Ectodermal cell (in vitro differentiated cells): ENCODE measurements around the gene SLC38A11.

Experiments used
- H3K27ac ChIP-seq: 2 replicates; pipeline ENCODE4 v1.7.0; 2013; ENCODE audit warnings: mild to moderate bottlenecking, low read depth, low read length; ENCODE audit not compliant: insufficient read depth, poor library complexity, severe bottlenecking
- H3K27me3 ChIP-seq: 2 replicates; pipeline ENCODE4 v1.7.0; 2013; ENCODE audit warnings: mild to moderate bottlenecking, low read length; ENCODE audit not compliant: insufficient read depth, control insufficient read depth, poor library complexity, severe bottlenecking
- H3K36me3 ChIP-seq: one replicate; pipeline ENCODE4 v1.7.0; 2013; ENCODE audit warnings: low read length; ENCODE audit not compliant: control insufficient read depth, insufficient read depth
- H3K4me1 ChIP-seq: one replicate; pipeline ENCODE4 v1.7.0; 2013; ENCODE audit warnings: low read length; ENCODE audit not compliant: control insufficient read depth, insufficient read depth
- H3K4me3 ChIP-seq: 2 replicates; pipeline ENCODE4 v1.7.0; 2013; ENCODE audit warnings: low read depth, low read length, control low read depth; ENCODE audit not compliant: insufficient read depth
- H3K9me3 ChIP-seq: 2 replicates; pipeline ENCODE4 v1.7.0; 2013; ENCODE audit warnings: mild to moderate bottlenecking, low read length, moderate library complexity; ENCODE audit not compliant: control insufficient read depth
- WGBS, 2 experiments: methylation state at CpG; one replicate each; pipeline ENCODE4 v1.1.7; 2013; ENCODE audit warnings: missing lambda C conversion rate in 2 of 2; 5-methylcytosine and 5-hydroxymethylcytosine counted together

The SLC38A11 gene

DNA sequence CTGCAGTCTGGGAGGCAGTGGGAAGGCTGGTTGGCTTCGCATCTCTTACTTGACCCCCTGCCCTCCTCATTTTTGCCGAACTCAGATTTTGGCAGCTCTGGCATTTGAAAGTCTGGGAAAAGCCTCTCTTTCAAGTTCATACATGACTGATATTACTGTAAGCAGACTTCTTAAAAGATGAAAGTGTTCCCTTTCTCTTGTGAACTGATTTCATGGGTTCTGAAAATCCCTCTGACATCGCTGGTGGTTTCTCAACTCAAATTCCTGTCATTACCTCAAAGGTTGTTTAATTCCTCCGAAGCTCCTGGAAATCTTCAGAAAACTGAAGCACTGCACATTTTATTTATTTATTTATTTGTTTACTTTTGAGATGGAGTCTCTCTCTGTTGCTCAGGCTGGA is 16.9 kb upstream of the SLC38A11 start:
- WGBS, 2 experiments = 87 to 92% methylated on average over 4 of the region's 4 CpGs
- H3K27me3 ChIP-seq = no peaks in the 10 kb centered on the region
- H3K9me3 ChIP-seq = no peaks in the 10 kb centered on the region
- H3K36me3 ChIP-seq = no peaks in the 10 kb centered on the region
- no peak overlapping the region for H3K4me3 ChIP-seq
- H3K4me1 ChIP-seq = no peaks in the 10 kb centered on the region
- H3K27ac ChIP-seq = no peak overlapping the region

DNA sequence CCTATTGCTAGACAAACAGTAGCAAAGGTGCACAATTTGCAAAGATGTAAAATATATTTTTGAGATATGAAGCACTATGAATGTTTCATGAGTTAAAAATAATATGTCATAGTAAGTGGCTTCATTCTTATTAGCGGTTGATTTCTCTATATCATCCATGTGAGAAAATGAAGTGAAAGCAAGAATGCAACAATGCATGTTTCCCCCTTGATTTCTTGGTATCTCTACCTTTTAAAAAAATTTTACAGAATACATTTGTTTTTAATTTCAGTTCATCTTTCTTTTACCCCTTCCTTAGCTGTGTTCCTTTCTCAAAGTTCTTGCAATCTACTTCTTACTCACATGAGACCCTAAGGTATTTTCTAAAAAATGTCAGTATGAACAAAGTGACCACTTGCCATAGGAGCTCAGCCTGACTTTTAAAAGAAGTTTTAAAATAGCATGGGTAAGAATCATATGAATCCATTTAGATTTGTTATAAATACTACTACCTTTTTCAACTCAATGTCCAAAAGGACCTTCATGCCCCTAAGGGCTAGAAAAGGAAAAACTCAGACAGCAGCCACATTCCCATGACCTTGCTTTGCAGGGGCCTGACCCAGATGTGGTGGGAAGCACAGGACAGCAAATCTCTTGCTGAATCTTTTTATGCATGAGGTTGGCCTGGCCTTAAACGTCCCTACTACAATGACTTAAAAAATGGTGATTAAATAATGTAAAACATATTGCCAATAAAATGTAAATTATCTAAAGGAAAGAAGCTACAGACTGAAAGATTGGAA is 14.8 kb upstream of the SLC38A11 start:
- WGBS, 2 experiments = 100% methylated on average over 1 of the region's 2 CpGs
- Histone ChIP-seq H3K4me1 (peaks cover 4% of the 10 kb centered on the region), H3K36me3 (no peaks in the 10 kb centered on the region), H3K27me3 (no peaks in the 10 kb centered on the region), H3K9me3 (no peaks in the 10 kb centered on the region), H3K27ac (no peak overlapping the region), H3K4me3 (no peak overlapping the region)

DNA sequence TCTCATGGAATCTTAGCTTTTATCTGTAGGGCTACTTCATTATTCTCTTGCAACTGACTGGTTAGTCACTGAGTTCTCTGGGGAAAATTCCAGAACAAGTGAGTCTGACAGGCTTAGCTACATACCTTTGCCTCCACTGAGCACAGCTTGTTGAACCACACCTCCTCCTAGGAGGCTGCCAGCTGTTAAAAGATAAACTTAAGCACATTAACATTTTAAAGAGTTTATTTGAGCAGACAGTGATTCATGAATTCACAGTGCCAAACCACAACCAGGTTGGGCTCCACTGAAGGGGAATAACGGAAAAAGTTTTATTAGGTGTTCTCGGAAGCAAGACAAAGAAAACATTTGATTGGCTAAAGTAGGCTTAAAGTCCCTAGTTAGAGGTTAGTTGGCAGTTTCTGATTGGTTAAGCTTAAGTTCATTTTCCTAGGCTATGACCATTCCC is 12.5 kb upstream of the SLC38A11 start:
- 85 to 91% methylated on average over 2 of the region's 2 CpGs for WGBS, 2 experiments
- Histone ChIP-seq H3K4me1 (peaks cover 4% of the 10 kb centered on the region), H3K36me3 (no peaks in the 10 kb centered on the region), H3K4me3 (no peak overlapping the region), H3K27ac (peak overlapping the region; percentile 16), H3K9me3 (no peaks in the 10 kb centered on the region), H3K27me3 (no peaks in the 10 kb centered on the region)

DNA sequence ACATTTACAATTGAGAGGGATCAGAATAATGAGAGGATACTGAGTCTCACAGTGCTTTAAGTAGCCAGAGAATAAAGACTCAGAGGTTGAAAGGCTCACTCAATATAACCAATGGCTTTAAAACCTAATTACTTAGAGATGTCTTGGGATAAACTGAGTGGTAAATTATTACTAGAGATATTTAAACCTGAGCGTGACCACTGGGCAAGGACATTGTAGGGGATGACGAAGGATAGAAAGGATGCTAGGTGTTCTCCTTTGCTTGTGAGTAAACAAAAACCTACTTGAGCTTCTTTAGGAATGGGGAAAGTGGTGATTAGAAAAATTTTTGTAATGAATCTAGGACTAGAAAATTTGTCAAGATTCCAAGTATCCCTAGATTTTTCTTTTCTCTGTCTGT is 12.0 kb upstream of the SLC38A11 start:
- H3K27me3 ChIP-seq = no peaks in the 10 kb centered on the region
- 87 to 97% methylated on average over 2 of the region's 2 CpGs for WGBS, 2 experiments
- peaks cover 4% of the 10 kb centered on the region for H3K4me1 ChIP-seq
- H3K27ac ChIP-seq = peak overlapping the region; percentile 36
- H3K9me3 ChIP-seq = no peaks in the 10 kb centered on the region
- H3K4me3 ChIP-seq = no peak overlapping the region
- no peaks in the 10 kb centered on the region for H3K36me3 ChIP-seq

DNA sequence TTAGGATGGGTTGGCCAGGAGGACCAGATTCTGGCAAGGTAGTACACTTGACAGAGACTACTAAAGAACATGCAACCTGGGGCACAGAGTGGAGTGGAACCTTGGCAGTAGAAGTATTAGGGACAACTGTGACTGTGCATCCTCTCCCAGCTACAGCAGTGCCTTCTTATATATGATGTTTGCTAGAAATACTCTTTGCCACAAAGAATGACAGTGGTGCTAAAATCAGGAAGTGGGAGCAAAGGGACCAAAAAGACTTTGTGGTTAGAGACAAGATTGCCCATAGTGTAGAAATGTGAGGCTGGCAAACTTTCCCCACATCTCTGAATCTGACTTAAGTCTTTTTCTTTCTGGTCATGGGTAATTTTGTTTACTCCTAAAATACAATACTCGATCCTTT is 9.4 kb upstream of the SLC38A11 start:
- Histone ChIP-seq H3K27ac (no peak overlapping the region), H3K9me3 (no peaks in the 10 kb centered on the region), H3K4me1 (peaks cover 4% of the 10 kb centered on the region), H3K27me3 (no peaks in the 10 kb centered on the region), H3K36me3 (no peaks in the 10 kb centered on the region), H3K4me3 (no peak overlapping the region)
- 100% methylated on average over 1 of the region's 1 CpG; no CpG with 5 or more reads in 1 of the 2 experiments for WGBS, 2 experiments

DNA sequence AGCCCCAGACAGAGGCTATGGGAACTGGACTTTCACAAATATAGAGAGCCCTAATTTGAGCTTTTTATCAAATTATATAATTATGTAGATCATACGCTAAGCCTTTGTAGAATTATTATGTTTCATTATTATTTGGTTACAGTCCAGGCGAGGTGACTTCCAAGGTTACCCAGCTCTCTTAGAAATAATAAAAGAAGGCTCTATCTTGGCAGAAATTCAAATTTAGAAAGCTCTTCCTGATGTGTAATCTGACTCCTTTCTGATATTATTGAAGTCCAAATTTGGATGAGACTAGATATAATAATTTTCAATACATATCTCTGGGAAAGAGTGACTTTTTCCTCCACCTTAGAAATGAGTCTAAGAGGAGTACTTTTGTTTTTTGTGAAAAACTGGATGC is 4.8 kb upstream of the SLC38A11 start:
- Histone ChIP-seq H3K4me1 (no peaks in the 10 kb centered on the region), H3K27ac (no peak overlapping the region), H3K9me3 (no peaks in the 10 kb centered on the region), H3K27me3 (no peaks in the 10 kb centered on the region), H3K4me3 (no peak overlapping the region), H3K36me3 (no peaks in the 10 kb centered on the region)
- WGBS, 2 experiments = 94% methylated on average over 1 of the region's 2 CpGs; no CpG with 5 or more reads in 1 of the 2 experiments

DNA sequence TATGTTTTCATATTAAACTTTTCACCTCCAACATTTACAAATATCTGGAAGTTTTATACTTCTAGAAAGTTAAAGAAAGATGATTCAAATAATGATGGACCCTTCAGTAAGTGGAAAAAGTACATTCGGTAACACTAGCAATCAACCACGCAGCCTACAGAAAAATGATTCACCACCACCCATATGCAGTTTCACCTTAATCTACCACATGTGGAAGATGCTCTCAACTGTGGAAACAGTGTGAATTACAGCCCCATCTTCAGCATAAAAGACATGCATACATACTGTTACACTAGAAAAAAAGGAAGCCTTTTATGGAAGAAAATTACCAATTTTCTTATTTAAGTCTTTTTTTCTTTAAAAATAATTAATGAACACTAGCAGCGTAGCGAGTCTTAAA is 1.1 kb downstream of the SLC38A11 start:
- no peaks in the 10 kb centered on the region for H3K9me3 ChIP-seq
- no peaks in the 10 kb centered on the region for H3K36me3 ChIP-seq
- no peak overlapping the region for H3K27ac ChIP-seq
- no peaks in the 10 kb centered on the region for H3K4me1 ChIP-seq
- 91 to 97% methylated on average over 4 of the region's 4 CpGs for WGBS, 2 experiments
- H3K4me3 ChIP-seq = no peak overlapping the region
- H3K27me3 ChIP-seq = no peaks in the 10 kb centered on the region

DNA sequence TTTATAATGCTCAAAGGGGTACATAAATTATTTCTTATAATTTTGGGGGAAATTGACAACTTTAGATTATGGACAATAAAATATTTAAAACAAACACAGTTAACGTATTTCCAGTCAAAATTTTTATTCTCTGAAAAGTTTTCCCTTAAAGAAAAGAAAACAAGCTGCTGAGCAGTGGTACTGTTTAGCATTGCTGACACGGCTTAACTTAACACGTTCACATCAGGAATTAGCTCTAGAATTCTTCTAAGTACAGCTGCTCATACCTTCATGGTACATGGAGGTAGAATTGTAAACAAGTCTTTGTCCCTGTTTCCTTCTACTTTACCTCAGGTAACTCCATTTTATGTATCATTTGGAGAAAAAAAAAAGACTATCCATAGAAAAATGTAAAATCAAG is 2.0 kb downstream of the SLC38A11 start:
- no peak overlapping the region for H3K27ac ChIP-seq
- no peaks in the 10 kb centered on the region for H3K27me3 ChIP-seq
- no peak overlapping the region for H3K4me3 ChIP-seq
- no peaks in the 10 kb centered on the region for H3K4me1 ChIP-seq
- H3K36me3 ChIP-seq = no peaks in the 10 kb centered on the region
- 70 to 73% methylated on average over 3 of the region's 3 CpGs for WGBS, 2 experiments
- H3K9me3 ChIP-seq = no peaks in the 10 kb centered on the region

DNA sequence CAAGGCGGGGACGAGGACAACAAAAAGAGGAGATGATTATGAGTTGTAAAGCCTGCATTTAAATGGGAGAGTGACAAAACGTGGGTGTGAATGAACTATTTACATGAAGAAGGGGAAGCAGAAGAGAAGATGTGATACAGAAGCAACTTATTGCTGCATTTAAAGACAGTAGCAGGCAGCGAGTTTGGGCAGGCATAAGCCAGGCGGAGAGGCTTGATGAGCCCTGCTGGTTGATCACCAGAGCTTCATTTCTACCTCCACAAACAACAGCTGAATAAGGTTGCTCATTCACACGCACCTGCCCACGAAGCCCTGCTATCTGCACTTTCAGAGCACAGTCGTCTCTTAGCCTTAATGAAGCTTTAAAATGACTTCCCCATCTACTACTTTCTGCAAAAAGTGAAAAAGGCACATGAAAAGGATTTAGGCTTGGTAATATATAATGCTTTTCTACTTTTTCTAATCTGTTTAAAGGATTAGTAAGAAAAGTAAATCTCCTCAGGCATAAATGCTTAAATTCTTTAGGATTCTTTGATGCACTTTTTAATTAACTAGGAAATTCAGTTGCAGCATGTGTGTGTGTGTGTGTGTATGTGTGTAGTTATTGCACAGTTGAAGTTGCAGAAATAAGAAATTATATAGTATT is 3.1 kb downstream of the SLC38A11 start:
- H3K4me3 ChIP-seq = no peak overlapping the region
- H3K36me3 ChIP-seq = no peaks in the 10 kb centered on the region
- 89 to 91% methylated on average over 8 of the region's 8 CpGs for WGBS, 2 experiments
- H3K4me1 ChIP-seq = no peaks in the 10 kb centered on the region
- no peak overlapping the region for H3K27ac ChIP-seq
- H3K9me3 ChIP-seq = no peaks in the 10 kb centered on the region
- H3K27me3 ChIP-seq = no peaks in the 10 kb centered on the region

DNA sequence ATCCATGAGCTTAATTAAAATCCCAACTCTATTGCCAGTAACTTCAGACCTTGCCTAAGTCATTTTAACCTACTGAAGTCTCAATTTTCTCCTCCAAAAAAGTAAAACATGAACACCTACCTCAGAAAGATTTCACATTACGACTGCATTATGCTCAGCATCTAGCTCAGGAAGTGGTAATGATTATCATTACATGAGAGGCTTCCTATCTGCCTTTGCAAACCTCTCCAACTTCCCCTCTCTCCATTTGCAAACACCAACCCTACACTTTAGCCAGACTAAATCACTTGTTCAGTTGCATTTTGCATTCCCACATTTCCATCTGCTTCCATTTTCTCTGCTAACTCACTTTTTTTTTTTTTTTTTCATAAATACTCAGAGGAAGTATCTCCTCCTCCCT is 6.8 kb downstream of the SLC38A11 start:
- 94 to 97% methylated on average over 1 of the region's 1 CpG for WGBS, 2 experiments
- Histone ChIP-seq H3K36me3 (no peaks in the 10 kb centered on the region), H3K27ac (no peak overlapping the region)

More for the DNA sequence above, 6.8 kb downstream of the SLC38A11 start:
- H3K4me3 ChIP-seq = no peak overlapping the region
- no peaks in the 10 kb centered on the region for H3K27me3 ChIP-seq
- H3K9me3 ChIP-seq = no peaks in the 10 kb centered on the region
- no peaks in the 10 kb centered on the region for H3K4me1 ChIP-seq
